ENCODE data around the gene CARD6. TPM values are rescaled to one million over a fixed set of nuclear protein-coding genes. Genes with fewer than 3 reads are reported as not detected.
A peak's percentile ranks its signal among the peaks of the same experiment; 100 is the strongest.
"Not testable (repeated sequence)": the region's sequence is repeated elsewhere in the genome, so short reads cannot be mapped to it uniquely, and the experiment has no call there.

CARD6 gene, protein sequence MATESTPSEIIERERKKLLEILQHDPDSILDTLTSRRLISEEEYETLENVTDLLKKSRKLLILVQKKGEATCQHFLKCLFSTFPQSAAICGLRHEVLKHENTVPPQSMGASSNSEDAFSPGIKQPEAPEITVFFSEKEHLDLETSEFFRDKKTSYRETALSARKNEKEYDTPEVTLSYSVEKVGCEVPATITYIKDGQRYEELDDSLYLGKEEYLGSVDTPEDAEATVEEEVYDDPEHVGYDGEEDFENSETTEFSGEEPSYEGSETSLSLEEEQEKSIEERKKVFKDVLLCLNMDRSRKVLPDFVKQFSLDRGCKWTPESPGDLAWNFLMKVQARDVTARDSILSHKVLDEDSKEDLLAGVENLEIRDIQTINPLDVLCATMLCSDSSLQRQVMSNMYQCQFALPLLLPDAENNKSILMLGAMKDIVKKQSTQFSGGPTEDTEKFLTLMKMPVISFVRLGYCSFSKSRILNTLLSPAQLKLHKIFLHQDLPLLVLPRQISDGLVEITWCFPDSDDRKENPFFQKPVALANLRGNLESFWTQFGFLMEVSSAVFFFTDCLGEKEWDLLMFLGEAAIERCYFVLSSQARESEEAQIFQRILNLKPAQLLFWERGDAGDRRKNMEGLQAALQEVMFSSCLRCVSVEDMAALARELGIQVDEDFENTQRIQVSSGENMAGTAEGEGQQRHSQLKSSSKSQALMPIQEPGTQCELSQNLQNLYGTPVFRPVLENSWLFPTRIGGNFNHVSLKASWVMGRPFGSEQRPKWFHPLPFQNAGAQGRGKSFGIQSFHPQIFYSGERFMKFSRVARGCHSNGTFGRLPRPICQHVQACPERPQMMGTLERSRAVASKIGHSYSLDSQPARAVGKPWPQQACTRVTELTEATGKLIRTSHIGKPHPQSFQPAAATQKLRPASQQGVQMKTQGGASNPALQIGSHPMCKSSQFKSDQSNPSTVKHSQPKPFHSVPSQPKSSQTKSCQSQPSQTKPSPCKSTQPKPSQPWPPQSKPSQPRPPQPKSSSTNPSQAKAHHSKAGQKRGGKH
- total RNA-seq = 10 to 100 TPM; 16.1 to 25.8 (median 16.7) TPM

DNA sequence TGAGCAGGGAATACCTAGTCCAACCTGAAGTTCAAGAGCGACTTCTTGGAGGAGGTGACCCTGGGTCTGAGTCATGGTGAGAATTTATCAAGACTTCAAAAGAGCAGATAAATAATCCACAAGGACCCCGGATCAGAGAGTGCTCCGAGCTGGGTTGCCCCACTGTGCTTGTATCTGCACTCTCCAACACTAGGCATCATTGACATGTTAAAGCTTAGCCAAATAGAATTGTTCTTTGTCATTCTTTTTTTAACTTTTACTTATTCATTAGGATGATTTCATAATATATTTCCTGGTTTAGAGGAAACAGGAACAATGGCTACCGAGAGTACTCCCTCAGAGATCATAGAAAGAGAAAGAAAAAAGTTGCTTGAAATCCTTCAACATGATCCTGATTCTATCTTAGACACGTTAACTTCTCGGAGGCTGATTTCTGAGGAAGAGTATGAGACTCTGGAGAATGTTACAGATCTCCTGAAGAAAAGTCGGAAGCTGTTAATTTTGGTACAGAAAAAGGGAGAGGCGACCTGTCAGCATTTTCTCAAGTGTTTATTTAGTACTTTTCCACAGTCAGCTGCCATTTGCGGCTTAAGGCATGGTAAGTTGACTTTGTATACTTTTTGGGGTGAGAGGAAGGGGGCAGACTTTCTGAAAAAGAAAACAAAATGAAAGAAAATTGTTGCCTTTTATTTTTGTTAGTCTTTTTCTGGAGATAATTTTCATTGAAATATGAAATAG is at the start of gene CARD6:
CARD6 (plus strand) TSS at position 300 of the 738 bp plus-strand sequence; CDS start at position 316, 16 bp downstream.
- intact Hi-C loops (cut with DNase I; ENCODE audit: low total_unique reads) = loop anchor here (10.0 kb wide), 1 partner anchor 1356 kb away; no protein-coding TSS in a partner anchor
- H3K36me3 ChIP-seq = no peaks in the 10 kb centered on the region

DNA sequence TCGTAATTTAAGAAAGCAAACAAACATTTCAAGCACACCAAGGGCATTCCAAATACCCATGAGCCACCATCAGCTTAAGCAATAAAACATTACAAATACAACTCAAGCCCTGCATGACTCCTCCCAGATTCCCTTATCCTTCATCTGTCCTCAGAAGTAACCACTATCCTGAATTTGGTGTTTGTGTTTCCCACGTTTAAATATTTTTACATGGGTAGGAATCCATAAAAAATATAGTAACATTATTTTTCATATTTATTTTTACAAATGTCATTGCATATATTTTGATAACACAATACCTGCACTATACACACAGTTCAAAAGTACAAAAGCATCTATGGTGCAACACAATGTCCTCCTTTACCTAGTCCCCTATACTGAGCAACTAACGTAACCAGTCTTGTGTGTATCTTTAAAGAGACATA is 49.4 kb upstream of the CARD6 start:
- Histone ChIP-seq H3K36me3 (no peaks in the 10 kb centered on the region), H3K27me3 (no peaks in the 10 kb centered on the region), H3K27ac (no peak overlapping the region), H3K9me3 (peaks cover 0 to 6% of the 10 kb centered on the region in 2 donors), H3K4me1 (peaks cover 0 to 5% of the 10 kb centered on the region in 2 donors), H3K4me3 (no peak overlapping the region)
- intact Hi-C loops (cut with DNase I; ENCODE audit: low total_unique reads) = no loop called here
- DNase-seq (ENCODE audit: low spot score in 2 of 2) = no peak
- TF ChIP-seq, protein P1, sequence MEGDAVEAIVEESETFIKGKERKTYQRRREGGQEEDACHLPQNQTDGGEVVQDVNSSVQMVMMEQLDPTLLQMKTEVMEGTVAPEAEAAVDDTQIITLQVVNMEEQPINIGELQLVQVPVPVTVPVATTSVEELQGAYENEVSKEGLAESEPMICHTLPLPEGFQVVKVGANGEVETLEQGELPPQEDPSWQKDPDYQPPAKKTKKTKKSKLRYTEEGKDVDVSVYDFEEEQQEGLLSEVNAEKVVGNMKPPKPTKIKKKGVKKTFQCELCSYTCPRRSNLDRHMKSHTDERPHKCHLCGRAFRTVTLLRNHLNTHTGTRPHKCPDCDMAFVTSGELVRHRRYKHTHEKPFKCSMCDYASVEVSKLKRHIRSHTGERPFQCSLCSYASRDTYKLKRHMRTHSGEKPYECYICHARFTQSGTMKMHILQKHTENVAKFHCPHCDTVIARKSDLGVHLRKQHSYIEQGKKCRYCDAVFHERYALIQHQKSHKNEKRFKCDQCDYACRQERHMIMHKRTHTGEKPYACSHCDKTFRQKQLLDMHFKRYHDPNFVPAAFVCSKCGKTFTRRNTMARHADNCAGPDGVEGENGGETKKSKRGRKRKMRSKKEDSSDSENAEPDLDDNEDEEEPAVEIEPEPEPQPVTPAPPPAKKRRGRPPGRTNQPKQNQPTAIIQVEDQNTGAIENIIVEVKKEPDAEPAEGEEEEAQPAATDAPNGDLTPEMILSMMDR (IDR thresholded peaks at IDR 0.05) = no peak
- TF ChIP-seq POLR2AphosphoS5 (IDR thresholded peaks at IDR 0.05) = no peak
- TF ChIP-seq POLR2A (IDR thresholded peaks at IDR 0.05) = no peak

More for the DNA sequence above, at the start of gene CARD6:
- H3K27ac ChIP-seq = peak within 1 kb of the TSS; percentile 73 to 81
- no peaks in the 10 kb centered on the region for H3K27me3 ChIP-seq
- no peak for DNase-seq (ENCODE audit: low spot score in 2 of 2)
- H3K9me3 ChIP-seq = no peaks in the 10 kb centered on the region
- TF ChIP-seq POLR2A (IDR thresholded peaks at IDR 0.05) = no peak
- peak within 1 kb of the TSS; percentile 43 to 61 (median 44) for H3K4me3 ChIP-seq
- no peaks in the 10 kb centered on the region for H3K4me1 ChIP-seq

DNA sequence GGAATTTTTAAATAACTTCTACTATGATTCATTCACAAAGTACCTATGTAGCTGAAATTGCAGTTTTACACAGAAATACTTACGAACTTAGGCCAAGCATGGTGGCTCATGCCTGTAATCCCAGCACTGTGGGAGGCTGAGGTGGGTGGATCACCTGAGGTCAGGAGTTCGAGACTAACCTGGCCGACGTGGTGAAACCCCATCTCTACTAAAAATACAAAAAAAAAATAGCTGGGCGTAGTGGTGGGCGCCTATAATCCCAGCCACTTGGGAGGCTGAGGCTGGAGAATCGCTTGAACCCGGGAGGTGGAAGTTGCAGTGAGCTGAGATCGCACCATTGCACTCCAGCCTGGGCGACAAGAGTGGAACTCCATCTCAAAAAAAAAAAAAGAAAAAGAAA is 48.5 kb upstream of the CARD6 start:
- DNase-seq (ENCODE audit: low spot score in 2 of 2); H3K9me3 ChIP-seq; H3K4me3 ChIP-seq; intact Hi-C loops (cut with DNase I; ENCODE audit: low total_unique reads); H3K27me3 ChIP-seq; H3K27ac ChIP-seq; H3K4me1 ChIP-seq; H3K36me3 ChIP-seq: not testable (repeated sequence)

DNA sequence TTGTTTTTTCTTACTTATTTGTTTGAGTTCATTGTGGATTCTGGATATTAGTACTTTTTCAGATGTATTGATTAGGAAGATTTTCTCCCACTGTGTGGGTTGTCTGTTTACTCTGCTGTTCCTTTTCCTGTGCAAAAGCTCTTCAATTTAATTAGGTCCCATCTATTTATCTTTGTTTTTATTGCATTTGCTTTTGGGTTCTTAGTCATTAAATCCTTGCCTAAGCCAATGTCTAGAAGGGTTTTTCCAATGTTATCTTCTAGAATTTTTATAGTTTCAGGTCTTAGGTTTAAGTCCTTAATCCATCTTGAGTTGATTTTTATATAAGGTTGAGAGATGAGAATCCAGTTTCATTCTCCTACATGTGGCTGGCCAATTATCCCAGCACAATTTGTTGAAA is 46.8 kb upstream of the CARD6 start:
- H3K9me3 ChIP-seq; H3K4me3 ChIP-seq; H3K4me1 ChIP-seq; H3K27ac ChIP-seq; DNase-seq (ENCODE audit: low spot score in 2 of 2); H3K36me3 ChIP-seq; intact Hi-C loops (cut with DNase I; ENCODE audit: low total_unique reads); H3K27me3 ChIP-seq: not testable (repeated sequence)

DNA sequence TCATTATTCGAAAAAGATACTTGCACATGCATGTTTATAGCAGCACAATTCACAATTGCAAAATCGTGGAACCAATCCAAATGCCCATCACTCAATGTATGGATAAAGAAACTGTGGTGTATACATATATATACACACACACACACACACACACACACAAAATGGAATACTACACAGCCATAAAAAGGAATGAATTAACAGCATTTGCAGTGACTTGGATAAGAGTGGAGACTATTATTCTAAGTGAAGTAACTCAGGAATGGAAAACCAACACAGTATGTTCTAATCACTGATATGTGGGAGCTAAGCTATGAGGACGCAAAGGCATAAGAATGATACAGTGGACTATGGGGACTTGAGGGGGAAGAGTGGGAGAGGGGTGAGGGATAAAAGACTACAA is 46.3 kb upstream of the CARD6 start:
- H3K4me1 ChIP-seq, H3K4me3 ChIP-seq: not testable (repeated sequence)

DNA sequence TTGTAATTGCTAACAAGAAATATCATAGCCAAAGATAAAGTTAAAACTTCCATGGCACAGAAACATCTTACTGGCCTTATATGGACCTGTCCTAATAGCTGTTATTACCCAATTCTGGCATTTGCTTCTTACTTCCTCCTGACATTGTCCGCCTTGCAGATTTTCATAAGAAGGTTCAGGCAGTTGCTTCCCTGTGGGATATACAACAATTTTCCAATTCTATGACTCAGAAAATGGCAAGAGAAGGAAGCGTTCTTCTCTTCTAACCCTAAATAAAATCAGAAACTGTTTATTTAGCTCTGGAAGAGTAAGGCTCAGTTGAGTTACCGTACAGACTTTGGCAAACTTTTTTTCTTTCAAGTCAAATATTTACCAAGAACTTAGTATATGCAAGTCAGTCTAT is 44.7 kb upstream of the CARD6 start:
- Histone ChIP-seq H3K27ac (peak overlapping the region; percentile 77 to 90), H3K9me3 (no peaks in the 10 kb centered on the region), H3K27me3 (no peaks in the 10 kb centered on the region), H3K4me3 (peak overlapping the region; percentile 92 to 97 (median 97)), H3K4me1 (peaks cover 0 to 5% of the 10 kb centered on the region in 2 donors), H3K36me3 (no peaks in the 10 kb centered on the region)
- no peak for DNase-seq (ENCODE audit: low spot score in 2 of 2)
- intact Hi-C loops (cut with DNase I; ENCODE audit: low total_unique reads) = no loop called here
- TF ChIP-seq POLR2A (IDR thresholded peaks at IDR 0.05) (no peak), POLR2AphosphoS5 (IDR thresholded peaks at IDR 0.05) (peak in 1 of 3 donors; percentile 40)
- TF ChIP-seq, protein P1 (IDR thresholded peaks at IDR 0.05) = no peak

More for the DNA sequence above, 46.3 kb upstream of the CARD6 start:
- H3K27ac ChIP-seq; H3K27me3 ChIP-seq; H3K36me3 ChIP-seq; intact Hi-C loops (cut with DNase I; ENCODE audit: low total_unique reads); DNase-seq (ENCODE audit: low spot score in 2 of 2); H3K9me3 ChIP-seq: not testable (repeated sequence)

Data from breast epithelium (tissue), 4 donors.